Left kidney (tissue), 2 donors: ENCODE results near the gene WDSUB1. TPM values are rescaled to one million over a fixed set of nuclear protein-coding genes. Genes with fewer than 3 reads are reported as not detected.

Source experiments
- DNase-seq: peaks from one replicate; pipeline ENCODE4 v3.0.0-alpha.2; 2013
- polyA plus RNA-seq: library from polyadenylated mRNA; unstranded; fragments of 120-200 nt; gene quantifications from one replicate; pipeline ENCODE4 v1.2.1, GENCODE V29; 2013; ENCODE audit not compliant: insufficient read length

The WDSUB1 gene
- polyA plus RNA-seq, 1 donor, result 33.8 TPM

GRCh38 chr2:159225025-159226016 is 61.2 kb downstream of the WDSUB1 start:
- peak; percentile 33 for DNase-seq

GRCh38 chr2:159224061-159224813 is 62.3 kb downstream of the WDSUB1 start:
- no peak for DNase-seq

GRCh38 chr2:159219394-159219998 is 67.0 kb downstream of the WDSUB1 start:
- no peak for DNase-seq

- no peak for DNase-seq
Measured at GRCh38 chr2:159218389-159218788, 68.1 kb downstream of the WDSUB1 start.

GRCh38 chr2:159217676-159218075 is 68.8 kb downstream of the WDSUB1 start:
- no peak for DNase-seq

GRCh38 chr2:159215116-159215515 is 71.4 kb downstream of the WDSUB1 start:
- DNase-seq, result no peak

- no peak for DNase-seq
Measured at GRCh38 chr2:159214325-159214865, 72.1 kb downstream of the WDSUB1 start.

GRCh38 chr2:159213296-159213695 is 73.2 kb downstream of the WDSUB1 start:
- DNase-seq, result no peak

GRCh38 chr2:159211447-159212396 is 74.8 kb downstream of the WDSUB1 start:
- peak; percentile 49 for DNase-seq

GRCh38 chr2:159209341-159210306 is 76.9 kb downstream of the WDSUB1 start:
- no peak for DNase-seq

- no peak for DNase-seq
Measured at GRCh38 chr2:159208438-159208837, 78.1 kb downstream of the WDSUB1 start.

- no peak for DNase-seq
Measured at GRCh38 chr2:159206736-159207380, 79.6 kb downstream of the WDSUB1 start.

GRCh38 chr2:159204381-159205144 is 81.9 kb downstream of the WDSUB1 start:
- no peak for DNase-seq

- DNase-seq, result no peak
Measured at GRCh38 chr2:159202568-159203071, 83.9 kb downstream of the WDSUB1 start.

- no peak for DNase-seq
Measured at GRCh38 chr2:159201360-159202063, 85.0 kb downstream of the WDSUB1 start.

- no peak for DNase-seq
Measured at GRCh38 chr2:159200498-159200897, 86.0 kb downstream of the WDSUB1 start.

- DNase-seq, result no peak
Measured at GRCh38 chr2:159199761-159200465, 86.6 kb downstream of the WDSUB1 start.
